HG02852 (cell line): Measurements from ENCODE around the gene UCKL1.
"Not testable (repeated sequence)": the region's sequence is repeated elsewhere in the genome, so short reads cannot be mapped to it uniquely, and the experiment has no call there.

Source experiments
- ATAC-seq: cut with Tn5 transposase; IDR thresholded peaks from one replicate; pipeline ENCODE4 v1.9.1; 2021; ENCODE audit warnings: mild to moderate bottlenecking, moderate library complexity; ENCODE audit not compliant: unreplicated experiment

Gene UCKL1

GRCh38 chr20:63972312-63973159 is 16.3 kb upstream of the UCKL1 start:
- ATAC-seq: no peak

- not testable (repeated sequence) for ATAC-seq
Observed at GRCh38 chr20:63971960-63972311, 15.7 kb upstream of the UCKL1 start.

GRCh38 chr20:63970714-63971431 is 14.7 kb upstream of the UCKL1 start:
- no peak for ATAC-seq

- ATAC-seq: no peak
Observed at GRCh38 chr20:63969838-63970713, 13.9 kb upstream of the UCKL1 start, which contains the start of gene ZNF512B. ZNF512B (minus strand) TSS chr20:63969930; CDS start chr20:63967950, 1,980 bp downstream.

- no peak for ATAC-seq
Observed at GRCh38 chr20:63968928-63969760, 12.9 kb upstream of the UCKL1 start.

GRCh38 chr20:63968136-63968927 is 12.1 kb upstream of the UCKL1 start:
- ATAC-seq: no peak

GRCh38 chr20:63967330-63968135 is 11.3 kb upstream of the UCKL1 start:
- ATAC-seq: no peak

GRCh38 chr20:63966944-63967322 is 10.7 kb upstream of the UCKL1 start:
- ATAC-seq: no peak

- no peak for ATAC-seq
Observed at GRCh38 chr20:63966172-63966943, 10.1 kb upstream of the UCKL1 start.

- ATAC-seq: no peak
Observed at GRCh38 chr20:63964412-63964811, 8.2 kb upstream of the UCKL1 start.

- no peak for ATAC-seq
Observed at GRCh38 chr20:63963784-63964301, 7.6 kb upstream of the UCKL1 start.

- ATAC-seq: no peak
Observed at GRCh38 chr20:63963348-63963741, 7.1 kb upstream of the UCKL1 start.

GRCh38 chr20:63962426-63963347 is 6.5 kb upstream of the UCKL1 start:
- no peak for ATAC-seq

GRCh38 chr20:63961664-63962425 is 5.6 kb upstream of the UCKL1 start:
- ATAC-seq: no peak

- ATAC-seq: not testable (repeated sequence)
Observed at GRCh38 chr20:63960654-63961621, 4.7 kb upstream of the UCKL1 start.
